Nephron (organoid): Measurements from ENCODE around the gene MRPL38.
A peak's percentile ranks its signal among the peaks of the same experiment; 100 is the strongest.

ENCODE experiments used
- H3K27ac Mint-ChIP-seq, 3 experiments: 2 replicates each; pipeline ENCODE4 v1.8.0; 2020; ENCODE audit warnings: mixed read lengths in 3 of 3, mild to moderate bottlenecking in 2 of 3, moderate library complexity in 1 of 3
- H3K27me3 Mint-ChIP-seq: 2 replicates; pipeline ENCODE4 v1.8.0; 2021; ENCODE audit warnings: low read depth, mild to moderate bottlenecking, moderate library complexity, mixed read lengths
- H3K36me3 Mint-ChIP-seq: 2 replicates; pipeline ENCODE4 v1.8.0; 2020; ENCODE audit warnings: low read depth, mixed read lengths
- H3K4me1 Mint-ChIP-seq: 2 replicates; pipeline ENCODE4 v1.8.0; 2020; ENCODE audit warnings: mixed read lengths
- H3K4me3 Mint-ChIP-seq, 3 experiments: 2 replicates each; pipeline ENCODE4 v1.8.0; 2020; ENCODE audit warnings: mild to moderate bottlenecking in 3 of 3, mixed read lengths in 3 of 3, moderate library complexity in 2 of 3
- H3K9me3 Mint-ChIP-seq: 2 replicates; pipeline ENCODE4 v1.8.0; 2020; ENCODE audit warnings: mixed read lengths
- CTCF ChIP-seq, 3 experiments: fragments of 200-600 bp; sonication (generic); IDR thresholded peaks; one replicate each; pipeline ENCODE4 v1.5.0; 2021; ENCODE audit warnings: antibody characterized with exemption in 3 of 3; ENCODE audit not compliant: unreplicated experiment in 3 of 3

Gene MRPL38

GRCh38 chr17:75898791-75899190 lies 5.9 kb downstream of the MRPL38 start:
- H3K4me1 Mint-ChIP-seq = peaks cover 20% of the 10 kb centered on the region
- H3K27me3 Mint-ChIP-seq = no peaks in the 10 kb centered on the region
- peak overlapping the region in 2 of 3 experiments; percentile 27 to 86 for H3K4me3 Mint-ChIP-seq
- H3K36me3 Mint-ChIP-seq = peaks cover 15% of the 10 kb centered on the region
- H3K9me3 Mint-ChIP-seq = no peaks in the 10 kb centered on the region
- H3K27ac Mint-ChIP-seq = no peak overlapping the region
- TF ChIP-seq CTCF (IDR thresholded peaks at IDR 0.05; ENCODE audit: unreplicated experiment in 3 of 3) = no peak

GRCh38 chr17:75898065-75898464 lies 6.6 kb downstream of the MRPL38 start:
- Mint-ChIP-seq H3K27me3 (no peaks in the 10 kb centered on the region), H3K36me3 (peaks cover 17% of the 10 kb centered on the region), H3K27ac (peak overlapping the region in 2 of 3 experiments; percentile 81 to 90), H3K4me1 (peaks cover 23% of the 10 kb centered on the region), H3K9me3 (no peaks in the 10 kb centered on the region), H3K4me3 (peak overlapping the region; percentile 76 to 86 (median 86))
- TF ChIP-seq CTCF (IDR thresholded peaks at IDR 0.05; ENCODE audit: unreplicated experiment in 3 of 3) = no peak

DNA sequence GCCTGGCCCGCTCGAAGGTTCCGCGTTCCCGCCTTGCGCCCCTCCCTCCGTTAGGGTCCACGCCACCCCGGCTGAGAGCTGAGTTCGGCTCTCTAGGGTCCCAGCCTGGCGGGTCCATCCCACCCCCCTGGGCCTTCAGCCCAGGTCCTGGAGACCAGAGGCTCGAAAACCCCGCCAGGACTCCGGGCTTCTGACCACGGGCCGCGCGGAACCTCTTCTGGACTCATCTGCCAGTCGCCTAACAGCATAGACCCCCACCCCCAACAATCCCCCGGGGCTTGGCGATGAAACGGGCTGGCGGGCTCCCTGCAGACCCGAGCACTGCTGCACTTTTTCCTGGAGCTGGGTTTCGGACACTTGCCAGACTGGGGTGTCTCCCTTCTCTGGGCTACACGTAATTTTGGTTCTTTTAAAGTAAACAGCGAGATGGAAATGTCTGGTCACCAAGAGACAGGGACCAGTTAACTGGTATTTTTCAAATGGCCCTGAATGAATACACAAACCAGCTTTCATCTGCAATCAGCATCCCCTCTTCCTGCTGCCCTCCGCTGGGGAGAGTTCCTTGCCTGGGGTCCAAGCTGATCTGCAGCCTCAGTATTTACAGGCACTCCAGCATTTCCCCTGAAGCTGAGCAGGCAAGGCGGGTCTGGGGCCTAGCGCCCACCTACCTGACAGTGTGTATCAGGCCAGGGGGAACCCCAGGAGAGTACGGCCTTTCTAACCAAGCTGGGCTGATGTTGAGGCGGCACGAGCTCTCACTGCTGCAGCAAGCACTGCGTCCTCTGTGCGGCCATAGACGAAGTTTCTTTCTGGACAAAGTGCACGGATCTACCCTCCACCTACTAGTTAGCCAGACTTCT lies 7.3 kb downstream of the MRPL38 start:
- H3K4me3 Mint-ChIP-seq = peak overlapping the region; percentile 76 to 86 (median 86)
- H3K27me3 Mint-ChIP-seq = no peaks in the 10 kb centered on the region
- H3K36me3 Mint-ChIP-seq = peaks cover 17% of the 10 kb centered on the region
- TF ChIP-seq CTCF (IDR thresholded peaks at IDR 0.05; ENCODE audit: unreplicated experiment in 3 of 3) = no peak
- H3K27ac Mint-ChIP-seq = peak overlapping the region; percentile 66 to 90 (median 81)
- H3K9me3 Mint-ChIP-seq = no peaks in the 10 kb centered on the region
- peaks cover 23% of the 10 kb centered on the region for H3K4me1 Mint-ChIP-seq

DNA sequence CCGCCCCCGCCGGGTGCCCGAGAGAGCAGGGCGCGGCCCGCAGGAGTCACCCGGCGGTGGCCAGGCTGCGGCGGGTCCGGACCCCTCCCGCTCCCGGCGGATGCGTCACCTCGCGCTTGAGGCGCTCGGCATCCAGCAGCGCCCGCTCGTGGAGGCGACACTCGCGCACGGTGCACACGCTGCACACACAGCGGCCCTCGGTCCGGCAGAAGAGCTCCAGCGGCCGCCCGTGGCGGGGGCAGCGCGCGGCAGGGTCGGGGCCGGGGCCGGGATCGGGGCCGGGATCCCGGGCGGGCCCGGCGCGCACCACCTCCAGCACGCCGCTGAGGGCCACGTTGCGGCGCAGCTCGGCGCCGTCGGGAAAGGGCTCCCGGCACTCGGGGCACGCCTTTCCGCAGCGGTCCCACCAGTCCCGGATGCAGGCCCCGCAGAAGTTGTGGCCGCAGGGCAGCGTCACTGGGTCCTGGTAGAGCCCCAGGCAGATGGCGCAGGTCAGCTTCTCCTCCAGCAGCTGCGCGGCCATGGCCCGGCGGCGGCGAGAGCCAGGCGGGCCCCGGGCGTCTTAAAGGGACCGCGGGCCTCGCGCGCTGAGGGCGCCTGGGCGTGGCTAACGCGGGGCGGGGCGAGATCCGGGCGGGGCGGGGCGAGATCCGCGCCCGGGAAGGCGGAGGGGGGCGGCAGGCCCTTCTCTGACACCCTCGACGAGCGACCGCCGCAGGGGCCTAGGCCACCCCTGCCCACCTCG lies 8.1 kb downstream of the MRPL38 start, which contains the start of gene TRIM65:
Gene TRIM65 (minus strand): TSS at position 537 of the 745 bp plus-strand sequence. CDS start 14 bp downstream, at position 523.
- peak in 2 of 3 experiments; percentile 11 to 12 for TF ChIP-seq CTCF (IDR thresholded peaks at IDR 0.05; ENCODE audit: unreplicated experiment in 3 of 3)
- H3K36me3 Mint-ChIP-seq = peaks cover 17% of the 10 kb centered on the region
- peaks cover 23% of the 10 kb centered on the region for H3K4me1 Mint-ChIP-seq
- H3K27ac Mint-ChIP-seq = peak within 1 kb of the TSS; percentile 66 to 90 (median 81)
- no peaks in the 10 kb centered on the region for H3K27me3 Mint-ChIP-seq
- H3K4me3 Mint-ChIP-seq = peak within 1 kb of the TSS; percentile 81 to 86 (median 86)
- no peaks in the 10 kb centered on the region for H3K9me3 Mint-ChIP-seq

GRCh38 chr17:75895370-75896155 lies 9.1 kb downstream of the MRPL38 start:
- Mint-ChIP-seq H3K36me3 (peaks cover 14% of the 10 kb centered on the region), H3K4me3 (peak overlapping the region; percentile 81 to 84 (median 83))

More at GRCh38 chr17:75895370-75896155, 9.1 kb downstream of the MRPL38 start:
- no peaks in the 10 kb centered on the region for H3K27me3 Mint-ChIP-seq
- peak overlapping the region; percentile 35 to 51 (median 48) for H3K27ac Mint-ChIP-seq
- no peak for TF ChIP-seq CTCF (IDR thresholded peaks at IDR 0.05; ENCODE audit: unreplicated experiment in 3 of 3)
- H3K9me3 Mint-ChIP-seq = no peaks in the 10 kb centered on the region
- H3K4me1 Mint-ChIP-seq = peaks cover 23% of the 10 kb centered on the region
